ENCODE results near the gene RPTOR. TPM values are rescaled to one million over a fixed set of nuclear protein-coding genes. Genes with fewer than 3 reads are reported as not detected.

RPTOR gene
- total RNA-seq, 1 experiment from 2014 or later = 30.6 TPM

DNA sequence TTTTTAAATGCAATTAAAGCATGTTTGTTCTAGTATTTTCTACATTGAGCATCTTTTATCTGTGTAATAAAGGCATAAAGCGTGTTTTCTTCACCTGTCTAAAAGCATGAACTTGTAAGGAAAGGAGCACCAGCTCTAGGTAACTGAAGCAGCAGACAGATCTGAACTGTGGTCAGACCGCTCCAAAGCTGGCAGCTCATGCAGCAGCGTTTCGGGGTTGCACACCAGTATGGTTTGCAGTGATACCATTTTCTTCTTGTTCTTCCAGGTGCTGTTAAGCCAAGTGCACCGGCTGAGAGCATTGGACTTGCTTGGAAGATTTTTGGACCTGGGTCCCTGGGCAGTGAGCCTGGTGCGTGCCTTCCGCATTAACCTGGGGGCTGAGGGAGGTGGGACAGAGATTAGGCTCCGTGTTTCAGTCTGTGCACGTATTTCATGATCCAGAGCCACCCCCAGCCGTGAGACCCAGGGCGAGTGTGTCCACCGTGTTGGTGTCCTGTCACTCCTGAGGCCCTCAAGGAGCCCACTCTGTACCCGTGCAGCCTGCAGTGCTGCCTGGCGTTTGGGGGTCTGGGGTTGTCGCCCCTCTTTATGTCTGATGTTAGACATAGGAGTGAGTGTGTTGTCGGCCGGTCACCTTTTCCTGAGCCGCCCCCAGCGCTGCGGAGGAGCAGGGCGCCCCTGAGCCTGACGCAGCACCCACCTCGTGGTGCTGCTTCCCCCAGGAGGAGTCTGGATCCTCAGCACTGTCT lies 310.7 kb downstream of the RPTOR start:
- Histone ChIP-seq H2AFZ (ENCODE audit: low read length) (no peak overlapping the region), H3K4me3 (ENCODE audit: low read length) (no peak overlapping the region), H3K4me1 (ENCODE audit: low read length) (no peaks in the 10 kb centered on the region), H3K36me3 (ENCODE audit: insufficient read depth, low read length) (no peaks in the 10 kb centered on the region), H3K9me3 (ENCODE audit: low read length) (no peaks in the 10 kb centered on the region), H3K79me2 (ENCODE audit: low read length) (no peaks in the 10 kb centered on the region), H3K9ac (ENCODE audit: low read length) (no peak overlapping the region), H3K4me2 (ENCODE audit: low read depth, low read length, poor library complexity, severe bottlenecking) (no peak overlapping the region), H4K20me1 (ENCODE audit: insufficient read depth, low read depth, low read length) (no peaks in the 10 kb centered on the region), H3K27ac (ENCODE audit: low read length) (no peak overlapping the region), H3K27me3 (ENCODE audit: low read length) (no peaks in the 10 kb centered on the region), H3K9me2 (replicated peaks; ENCODE audit: insufficient read depth, low read length) (no peaks in the 10 kb centered on the region)
- DNase-seq = no peak

DNA sequence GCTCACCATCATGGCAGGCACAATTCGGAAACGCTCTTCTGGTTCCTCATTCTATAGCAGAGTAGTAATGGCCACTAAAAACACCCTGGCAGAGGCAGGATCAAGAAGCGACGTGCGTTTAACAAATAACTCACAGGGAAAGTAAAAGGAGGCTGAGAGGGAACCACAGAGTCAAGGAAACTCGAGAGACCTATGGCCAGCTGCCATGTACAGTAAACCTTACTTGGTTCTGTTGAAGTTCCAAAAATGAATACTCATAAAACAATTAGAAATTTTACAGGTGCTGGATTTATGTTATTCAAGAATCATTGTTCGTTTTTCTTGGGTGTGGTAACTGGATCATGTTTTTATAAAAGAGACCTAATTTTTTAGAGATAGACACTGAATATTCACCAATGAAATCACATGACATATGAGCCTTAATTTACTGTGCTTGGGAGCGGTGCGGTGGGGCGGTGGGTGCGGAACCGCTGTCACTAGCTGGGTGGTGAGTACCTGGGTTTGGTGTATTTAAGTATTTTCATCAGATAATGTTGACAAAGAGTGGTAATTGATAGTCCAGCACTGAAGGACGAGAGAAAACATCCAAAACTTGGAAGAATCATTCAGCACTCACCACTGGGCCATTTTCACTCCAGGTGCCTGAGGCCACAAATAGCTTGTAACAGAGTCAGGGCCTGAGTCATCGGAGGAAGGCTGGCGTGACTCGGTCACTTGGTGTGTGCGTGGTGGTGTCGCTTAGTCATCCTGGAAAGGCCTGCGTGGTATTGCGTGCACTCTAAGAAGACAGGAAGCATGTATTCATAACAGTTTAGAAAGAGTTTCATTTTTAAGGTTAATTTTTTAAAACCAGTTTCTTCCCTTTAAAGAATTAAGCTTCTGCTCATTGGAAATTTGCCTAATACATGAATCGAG lies 311.6 kb downstream of the RPTOR start:
- H3K9me3 ChIP-seq (ENCODE audit: low read length) = no peaks in the 10 kb centered on the region
- no peak overlapping the region for H3K4me3 ChIP-seq (ENCODE audit: low read length)
- H3K36me3 ChIP-seq (ENCODE audit: insufficient read depth, low read length) = no peaks in the 10 kb centered on the region
- H3K4me1 ChIP-seq (ENCODE audit: low read length) = no peaks in the 10 kb centered on the region
- H3K4me2 ChIP-seq (ENCODE audit: low read depth, low read length, poor library complexity, severe bottlenecking) = no peak overlapping the region
- H3K9ac ChIP-seq (ENCODE audit: low read length) = no peak overlapping the region
- no peaks in the 10 kb centered on the region for H4K20me1 ChIP-seq (ENCODE audit: insufficient read depth, low read depth, low read length)
- H3K27ac ChIP-seq (ENCODE audit: low read length) = no peak overlapping the region
- no peaks in the 10 kb centered on the region for H3K9me2 ChIP-seq (replicated peaks; ENCODE audit: insufficient read depth, low read length)
- H3K79me2 ChIP-seq (ENCODE audit: low read length) = no peaks in the 10 kb centered on the region
- H3K27me3 ChIP-seq (ENCODE audit: low read length) = no peaks in the 10 kb centered on the region
- H2AFZ ChIP-seq (ENCODE audit: low read length) = no peak overlapping the region
- DNase-seq = no peak

DNA sequence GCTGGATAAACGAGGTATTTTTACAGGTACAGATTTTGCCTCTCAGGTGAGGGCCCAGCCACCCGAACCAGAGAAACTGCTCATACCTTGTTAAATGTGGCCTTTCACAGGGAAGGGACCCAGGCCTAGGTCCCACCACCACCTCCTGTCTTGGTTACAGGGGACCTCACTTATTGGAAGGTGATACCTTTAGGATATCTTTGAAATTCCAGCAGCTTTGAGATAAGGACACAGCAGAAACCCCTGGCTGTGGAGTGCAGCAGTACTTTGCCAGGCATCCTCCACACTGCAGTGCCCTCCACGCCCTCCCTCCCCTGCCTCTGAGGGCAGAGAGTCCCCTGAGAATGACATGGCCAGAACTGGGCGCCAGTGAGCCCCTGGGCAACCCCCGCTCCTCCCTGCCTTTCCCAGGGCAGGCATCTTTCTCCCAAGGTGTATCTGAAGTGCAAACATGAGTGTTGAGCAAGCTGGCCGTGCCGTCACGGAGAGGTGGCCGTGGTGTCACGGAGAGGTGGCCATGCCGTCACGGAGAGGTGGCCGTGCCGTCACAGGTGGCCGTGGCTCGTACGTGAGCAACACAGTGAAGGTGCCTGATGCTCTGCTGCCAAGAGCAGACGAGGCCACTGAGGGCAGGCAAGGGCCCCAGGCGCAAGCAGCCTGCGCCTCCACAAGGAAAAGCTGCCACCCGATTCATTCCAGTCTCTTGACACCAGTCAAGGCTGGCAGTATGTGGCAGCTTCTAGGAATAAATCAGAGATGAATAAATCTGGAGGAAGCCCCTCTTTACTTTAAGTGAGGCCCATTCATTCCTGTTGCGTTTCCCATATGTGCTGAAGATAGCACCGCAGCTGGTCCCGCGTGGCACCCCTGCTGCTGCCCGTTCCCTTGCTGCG lies 312.5 kb downstream of the RPTOR start:
- Histone ChIP-seq H2AFZ (ENCODE audit: low read length) (no peak overlapping the region), H3K9me3 (ENCODE audit: low read length) (no peaks in the 10 kb centered on the region), H3K4me3 (ENCODE audit: low read length) (no peak overlapping the region), H3K79me2 (ENCODE audit: low read length) (no peaks in the 10 kb centered on the region), H3K27ac (ENCODE audit: low read length) (no peak overlapping the region), H3K27me3 (ENCODE audit: low read length) (no peaks in the 10 kb centered on the region), H3K4me2 (ENCODE audit: low read depth, low read length, poor library complexity, severe bottlenecking) (no peak overlapping the region), H3K9ac (ENCODE audit: low read length) (no peak overlapping the region), H3K4me1 (ENCODE audit: low read length) (no peaks in the 10 kb centered on the region), H3K36me3 (ENCODE audit: insufficient read depth, low read length) (no peaks in the 10 kb centered on the region), H3K9me2 (replicated peaks; ENCODE audit: insufficient read depth, low read length) (no peaks in the 10 kb centered on the region), H4K20me1 (ENCODE audit: insufficient read depth, low read depth, low read length) (no peaks in the 10 kb centered on the region)
- DNase-seq = no peak

DNA sequence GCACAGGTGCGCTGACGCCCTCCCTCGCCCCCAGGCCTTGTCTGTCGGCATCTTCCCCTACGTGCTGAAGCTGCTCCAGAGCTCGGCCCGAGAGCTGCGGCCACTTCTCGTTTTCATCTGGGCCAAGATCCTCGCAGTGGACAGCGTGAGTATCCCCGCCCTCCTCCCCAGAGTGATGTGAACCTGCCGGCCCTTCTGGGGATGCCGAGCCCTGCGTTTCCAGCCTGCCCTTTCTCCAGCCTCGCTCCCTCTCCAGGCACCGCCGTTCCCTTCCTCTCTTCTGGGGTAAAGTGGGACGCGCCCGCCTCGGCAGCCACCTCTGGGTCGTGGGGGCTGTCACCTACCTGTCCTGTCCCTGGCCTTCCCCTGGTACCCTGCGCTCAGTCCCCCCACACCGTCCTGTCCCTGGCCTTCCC lies 313.1 kb downstream of the RPTOR start:
- no peak overlapping the region for H3K27ac ChIP-seq (ENCODE audit: low read length)
- no peak overlapping the region for H3K4me3 ChIP-seq (ENCODE audit: low read length)
- DNase-seq = no peak
- H3K79me2 ChIP-seq (ENCODE audit: low read length) = no peaks in the 10 kb centered on the region
- no peak overlapping the region for H3K9ac ChIP-seq (ENCODE audit: low read length)
- H3K9me2 ChIP-seq (replicated peaks; ENCODE audit: insufficient read depth, low read length) = no peaks in the 10 kb centered on the region
- no peak overlapping the region for H2AFZ ChIP-seq (ENCODE audit: low read length)
- H3K4me2 ChIP-seq (ENCODE audit: low read depth, low read length, poor library complexity, severe bottlenecking) = no peak overlapping the region
- no peaks in the 10 kb centered on the region for H3K4me1 ChIP-seq (ENCODE audit: low read length)
- H4K20me1 ChIP-seq (ENCODE audit: insufficient read depth, low read depth, low read length) = no peaks in the 10 kb centered on the region
- H3K36me3 ChIP-seq (ENCODE audit: insufficient read depth, low read length) = no peaks in the 10 kb centered on the region
- H3K9me3 ChIP-seq (ENCODE audit: low read length) = no peaks in the 10 kb centered on the region
- no peaks in the 10 kb centered on the region for H3K27me3 ChIP-seq (ENCODE audit: low read length)

DNA sequence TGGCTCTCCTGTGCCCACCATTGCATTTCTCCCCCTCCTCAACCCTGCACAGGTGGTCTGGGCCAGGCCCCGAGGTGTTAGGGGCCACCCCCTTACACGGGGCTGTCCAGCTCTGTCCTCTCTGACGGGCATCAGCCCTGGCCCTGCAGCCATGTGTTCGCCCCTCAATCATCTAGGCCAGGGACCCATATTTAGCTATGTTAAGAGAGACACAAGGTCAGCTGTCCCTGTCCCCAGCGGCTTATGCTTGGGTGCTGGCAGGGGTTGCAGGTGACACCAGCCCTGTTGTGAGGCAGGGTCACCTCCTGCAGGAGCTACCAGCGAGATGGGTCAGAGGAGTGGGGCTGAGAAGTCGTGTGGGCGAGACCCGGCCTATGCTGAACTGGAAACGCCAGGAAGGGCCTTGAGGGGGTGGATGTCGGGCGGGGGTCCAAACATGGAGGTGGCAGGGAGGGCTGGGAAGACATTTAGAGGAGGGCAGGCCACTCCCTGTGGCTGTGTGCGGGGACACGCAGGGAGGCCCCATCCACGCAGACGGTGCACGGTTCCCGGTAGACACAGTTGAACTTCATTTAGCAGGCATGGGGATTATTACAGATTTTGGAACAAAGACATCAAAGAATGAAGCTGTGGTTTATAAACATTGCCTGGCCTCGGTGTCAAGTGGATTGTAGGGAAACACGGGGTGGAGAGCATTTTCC lies 313.8 kb downstream of the RPTOR start:
- Histone ChIP-seq H3K9me3 (ENCODE audit: low read length) (no peaks in the 10 kb centered on the region), H3K9ac (ENCODE audit: low read length) (no peak overlapping the region), H3K27ac (ENCODE audit: low read length) (no peak overlapping the region), H3K4me1 (ENCODE audit: low read length) (no peaks in the 10 kb centered on the region), H3K9me2 (replicated peaks; ENCODE audit: insufficient read depth, low read length) (no peaks in the 10 kb centered on the region), H3K27me3 (ENCODE audit: low read length) (no peaks in the 10 kb centered on the region), H4K20me1 (ENCODE audit: insufficient read depth, low read depth, low read length) (no peaks in the 10 kb centered on the region), H3K79me2 (ENCODE audit: low read length) (no peaks in the 10 kb centered on the region), H3K4me2 (ENCODE audit: low read depth, low read length, poor library complexity, severe bottlenecking) (no peak overlapping the region), H2AFZ (ENCODE audit: low read length) (no peak overlapping the region), H3K4me3 (ENCODE audit: low read length) (no peak overlapping the region), H3K36me3 (ENCODE audit: insufficient read depth, low read length) (no peaks in the 10 kb centered on the region)
- DNase-seq = no peak

DNA sequence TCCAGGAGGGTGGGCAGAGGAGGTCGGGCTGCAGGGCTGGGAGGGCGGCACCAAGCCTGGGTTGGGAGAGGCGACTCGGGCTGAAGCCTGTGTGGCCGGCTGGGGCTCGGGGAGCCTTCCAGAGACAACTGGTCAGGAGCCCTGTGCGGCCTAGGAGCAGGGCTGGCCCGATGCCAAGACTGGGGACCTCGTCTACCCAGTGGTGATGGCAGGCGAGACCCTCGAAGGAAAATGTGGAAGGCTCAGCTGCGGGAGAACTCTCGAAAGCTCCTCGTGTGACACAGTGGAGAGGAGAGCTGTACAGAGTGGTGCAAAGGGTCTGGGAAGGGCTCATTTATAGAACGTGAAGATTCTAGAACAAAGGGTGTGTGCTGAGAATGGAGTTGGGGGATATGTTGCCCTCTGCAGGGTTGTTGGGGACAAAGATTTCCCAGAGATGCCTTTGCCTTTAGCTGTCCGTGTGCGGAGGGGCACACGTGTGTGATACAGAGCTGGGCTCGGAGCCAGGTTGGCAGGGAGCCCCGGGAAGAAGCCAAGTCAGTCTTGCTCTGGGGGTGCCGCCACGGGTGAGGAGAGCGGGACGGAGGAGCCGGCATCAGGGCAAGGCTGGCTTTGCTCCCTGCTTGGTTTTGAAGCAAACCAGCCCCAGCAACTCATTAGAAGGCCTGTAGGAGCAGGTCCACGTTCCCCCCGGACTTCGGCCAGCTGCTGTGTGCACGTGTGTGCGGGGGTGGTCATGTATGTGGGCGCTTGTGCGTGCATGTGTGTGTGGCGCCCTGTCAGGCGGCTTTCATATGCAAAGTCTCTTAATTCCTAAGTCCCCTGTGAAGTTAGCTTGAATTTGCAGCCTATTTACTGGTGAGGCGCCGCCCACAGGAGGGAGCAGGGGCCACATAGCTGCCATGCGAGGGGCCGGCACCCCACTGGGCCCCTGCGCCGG lies 314.6 kb downstream of the RPTOR start:
- no peaks in the 10 kb centered on the region for H3K9me3 ChIP-seq (ENCODE audit: low read length)
- no peaks in the 10 kb centered on the region for H4K20me1 ChIP-seq (ENCODE audit: insufficient read depth, low read depth, low read length)
- no peaks in the 10 kb centered on the region for H3K4me1 ChIP-seq (ENCODE audit: low read length)
- DNase-seq = no peak
- H3K79me2 ChIP-seq (ENCODE audit: low read length) = no peaks in the 10 kb centered on the region
- H3K4me3 ChIP-seq (ENCODE audit: low read length) = no peak overlapping the region
- H2AFZ ChIP-seq (ENCODE audit: low read length) = no peak overlapping the region
- H3K27me3 ChIP-seq (ENCODE audit: low read length) = no peaks in the 10 kb centered on the region
- H3K9me2 ChIP-seq (replicated peaks; ENCODE audit: insufficient read depth, low read length) = no peaks in the 10 kb centered on the region
- no peak overlapping the region for H3K27ac ChIP-seq (ENCODE audit: low read length)
- no peak overlapping the region for H3K9ac ChIP-seq (ENCODE audit: low read length)
- no peak overlapping the region for H3K4me2 ChIP-seq (ENCODE audit: low read depth, low read length, poor library complexity, severe bottlenecking)
- no peaks in the 10 kb centered on the region for H3K36me3 ChIP-seq (ENCODE audit: insufficient read depth, low read length)

DNA sequence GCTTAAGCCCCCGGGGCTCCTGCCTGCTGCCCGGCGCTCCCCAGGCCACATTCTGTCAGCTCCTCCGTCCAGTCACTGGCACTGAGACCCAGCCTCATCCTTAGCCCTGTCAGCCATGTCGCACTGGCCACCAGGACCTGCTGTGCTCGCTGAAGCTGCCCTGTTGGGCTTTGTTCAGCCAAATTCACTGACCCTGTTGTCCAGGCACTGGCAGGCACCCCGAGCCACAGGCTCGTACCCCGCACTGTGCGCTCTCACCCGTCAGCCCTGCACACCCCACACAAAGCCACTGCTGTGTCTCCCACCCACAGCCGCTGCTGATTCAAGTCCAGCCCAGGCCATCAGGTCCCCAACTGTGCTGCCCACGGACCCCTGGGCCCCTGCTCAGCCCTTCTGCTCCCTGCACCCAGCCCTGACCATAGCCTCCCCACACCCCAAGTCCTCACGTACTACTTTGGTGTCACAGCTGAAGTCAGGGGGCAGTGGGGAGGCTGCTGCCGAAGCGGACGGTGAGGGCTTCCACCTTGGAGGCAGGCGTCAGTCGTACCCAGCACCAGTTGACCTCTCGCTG lies 315.5 kb downstream of the RPTOR start:
- H3K27ac ChIP-seq (ENCODE audit: low read length) = no peak overlapping the region
- no peaks in the 10 kb centered on the region for H3K79me2 ChIP-seq (ENCODE audit: low read length)
- H3K4me1 ChIP-seq (ENCODE audit: low read length) = no peaks in the 10 kb centered on the region
- H3K4me2 ChIP-seq (ENCODE audit: low read depth, low read length, poor library complexity, severe bottlenecking) = no peak overlapping the region
- H3K4me3 ChIP-seq (ENCODE audit: low read length) = no peak overlapping the region
- H3K9me2 ChIP-seq (replicated peaks; ENCODE audit: insufficient read depth, low read length) = no peaks in the 10 kb centered on the region
- no peak overlapping the region for H3K9ac ChIP-seq (ENCODE audit: low read length)
- no peaks in the 10 kb centered on the region for H3K9me3 ChIP-seq (ENCODE audit: low read length)
- no peaks in the 10 kb centered on the region for H3K27me3 ChIP-seq (ENCODE audit: low read length)
- no peak overlapping the region for H2AFZ ChIP-seq (ENCODE audit: low read length)
- no peaks in the 10 kb centered on the region for H3K36me3 ChIP-seq (ENCODE audit: insufficient read depth, low read length)
- H4K20me1 ChIP-seq (ENCODE audit: insufficient read depth, low read depth, low read length) = no peaks in the 10 kb centered on the region
- DNase-seq = no peak

All from Karpas-422 (cell line).